HEK293 (cell line): ENCODE data around the gene KIAA0513.

Experiments used
- CTCF ChIA-PET: fragments of 350-600 bp; formaldehyde crosslinking; extraction: SDS; loops from one replicate; lab custom pipeline; 2021; ENCODE audit warnings: antibody characterized with exemption; lab: Yijun Ruan, JAX
- POLR2A ChIA-PET: fragments of 300-600 bp; formaldehyde crosslinking; extraction: SDS; loops from one replicate; lab custom pipeline; 2020; ENCODE audit warnings: antibody characterized with exemption, inconsistent platforms; lab: Yijun Ruan, JAX
- H3K27ac ChIP-seq: fragments of 200-500 bp; sonication (Bioruptor generic); 2 replicates; pipeline ENCODE4 v1.5.1; 2014; ENCODE audit warnings: low read depth, low read length, control low read depth, inconsistent platforms; ENCODE audit errors: extremely low read depth
- H3K36me3 ChIP-seq, 2 experiments: fragments of 200-500 bp in 1 of 2; sonication (Bioruptor generic) in 1 of 2; 1 replicate in 1 of 2; 2 replicates in 1 of 2; pipeline ENCODE4 v1.5.1; 2014 to 2017; ENCODE audit warnings: inconsistent platforms in 2 of 2, low read length in 2 of 2; ENCODE audit not compliant: control insufficient read depth in 2 of 2, insufficient read depth in 1 of 2
- H3K4me1 ChIP-seq: fragments of 200-500 bp; sonication (Bioruptor generic); 2 replicates; pipeline ENCODE4 v1.5.1; 2014; ENCODE audit warnings: mild to moderate bottlenecking, low read length, inconsistent platforms; ENCODE audit not compliant: control insufficient read depth, insufficient read depth
- H3K4me3 ChIP-seq: 2 replicates; pipeline ENCODE4 v1.5.1; 2011; ENCODE audit warnings: low read depth, mild to moderate bottlenecking, control low read depth, low read length, moderate library complexity
- H3K9me3 ChIP-seq: fragments of 200-500 bp; sonication (Bioruptor generic); 2 replicates; pipeline ENCODE4 v1.5.1; 2014; ENCODE audit warnings: low read depth, low read length, inconsistent platforms; ENCODE audit not compliant: control insufficient read depth, insufficient read depth
- KLF17 ChIP-seq: fragments of 450-650 bp; formaldehyde crosslinking; IDR thresholded peaks from 2 replicates; pipeline ENCODE4 v1.5.1; 2016; ENCODE audit warnings: missing biosample characterization, missing genetic modification characterization
- KLF9 ChIP-seq: fragments of 450-650 bp; formaldehyde crosslinking; IDR thresholded peaks from 2 replicates; pipeline ENCODE4 v1.5.1; 2016; ENCODE audit warnings: missing biosample characterization, missing genetic modification characterization, low read depth
- MEIS1 ChIP-seq: sonication (generic); formaldehyde crosslinking; IDR thresholded peaks from 2 replicates; pipeline ENCODE4 v1.8.1; 2022; ENCODE audit warnings: missing genetic modification reagents, mild to moderate bottlenecking, borderline replicate concordance
- SCRT1 ChIP-seq: fragments of 450-650 bp; formaldehyde crosslinking; IDR thresholded peaks from 2 replicates; pipeline ENCODE4 v1.5.1; 2016; ENCODE audit warnings: missing biosample characterization, missing genetic modification characterization, borderline replicate concordance
- ZBTB44 ChIP-seq: fragments of 450-650 bp; IDR thresholded peaks from 2 replicates; pipeline ENCODE4 v1.5.1; 2018; ENCODE audit warnings: missing biosample characterization, mild to moderate bottlenecking, missing genetic modification characterization
- ZFHX2 ChIP-seq: fragments of 450-650 bp; formaldehyde crosslinking; conservative IDR thresholded peaks from 2 replicates; pipeline ENCODE4 v1.5.1; 2016; ENCODE audit warnings: missing biosample characterization, missing genetic modification characterization
- ZNF16 ChIP-seq: fragments of 450-650 bp; formaldehyde crosslinking; IDR thresholded peaks from 2 replicates; pipeline ENCODE4 v1.5.1; 2016; ENCODE audit warnings: low read depth, missing biosample characterization, missing genetic modification characterization
- ZNF324 ChIP-seq: fragments of 450-650 bp; formaldehyde crosslinking; IDR thresholded peaks from 2 replicates; pipeline ENCODE4 v1.5.1; 2016; ENCODE audit warnings: missing biosample characterization, missing genetic modification characterization
- ZNF391 ChIP-seq: fragments of 450-650 bp; formaldehyde crosslinking; IDR thresholded peaks from 2 replicates; pipeline ENCODE4 v1.5.1; 2016; ENCODE audit warnings: low read depth, missing biosample characterization, missing genetic modification characterization, borderline replicate concordance
- ZNF398 ChIP-seq: fragments of 450-650 bp; formaldehyde crosslinking; IDR thresholded peaks from 2 replicates; pipeline ENCODE4 v1.5.1; 2017; ENCODE audit warnings: missing biosample characterization, missing genetic modification characterization
- ZNF426 ChIP-seq: fragments of 450-650 bp; formaldehyde crosslinking; IDR thresholded peaks from 2 replicates; pipeline ENCODE4 v1.5.1; 2017; ENCODE audit warnings: missing biosample characterization, missing genetic modification characterization, mild to moderate bottlenecking, inconsistent platforms, moderate library complexity
- ZNF558 ChIP-seq: fragments of 450-650 bp; formaldehyde crosslinking; IDR thresholded peaks from 2 replicates; pipeline ENCODE4 v1.5.1; 2016; ENCODE audit warnings: missing biosample characterization, missing genetic modification characterization
- ZNF626 ChIP-seq: fragments of 450-650 bp; sonication (Bioruptor Pico); formaldehyde crosslinking; IDR thresholded peaks from 2 replicates; pipeline ENCODE4 v1.5.1; 2018; ENCODE audit warnings: missing biosample characterization, missing genetic modification characterization, inconsistent platforms
- ZNF768 ChIP-seq: fragments of 450-650 bp; formaldehyde crosslinking; IDR thresholded peaks from 2 replicates; pipeline ENCODE4 v1.5.1; 2018; ENCODE audit warnings: missing biosample characterization, mild to moderate bottlenecking, missing genetic modification characterization
- TF ChIP-seq, protein P1 (sequence below): fragments of 450-650 bp; formaldehyde crosslinking; IDR thresholded peaks from 2 replicates; pipeline ENCODE4 v1.5.1; 2016; ENCODE audit warnings: missing biosample characterization, missing genetic modification characterization

The KIAA0513 gene

DNA sequence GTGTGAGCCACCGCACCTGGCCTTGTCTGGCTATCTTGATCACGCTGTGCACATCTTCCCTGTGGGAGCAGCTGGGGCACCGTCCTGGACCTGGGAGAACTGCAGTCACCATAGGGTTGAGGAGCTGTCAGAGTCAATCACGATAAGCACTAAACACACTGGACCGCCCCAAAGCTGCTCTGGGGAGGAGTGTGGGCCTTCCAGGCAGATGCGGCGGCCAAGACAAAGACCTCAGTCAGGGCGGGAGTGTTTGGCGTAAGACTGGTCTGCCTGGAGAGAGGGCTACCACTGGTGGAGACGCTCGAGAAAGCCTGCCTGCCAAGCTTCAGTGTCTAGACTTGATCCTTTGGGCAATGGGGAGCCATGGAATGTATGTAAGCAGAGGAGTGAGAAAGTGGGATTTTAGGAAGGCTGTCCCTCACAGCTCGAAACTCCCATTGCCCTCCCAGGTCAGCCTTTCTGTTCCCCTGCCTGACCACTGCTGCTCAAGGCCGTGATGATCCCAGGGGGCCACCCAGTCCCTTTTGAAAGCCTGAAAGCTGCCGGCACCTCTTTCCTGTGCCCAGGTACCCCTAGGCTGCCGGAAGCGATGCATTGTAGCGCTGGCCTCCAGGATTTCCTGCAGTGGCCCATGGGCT lies 114.0 kb downstream of the KIAA0513 start:
- POLR2A ChIA-PET, result no interaction called here
- Histone ChIP-seq H3K9me3 (no peaks in the 10 kb centered on the region), H3K4me3 (no peak overlapping the region), H3K4me1 (no peaks in the 10 kb centered on the region), H3K27ac (no peak overlapping the region), H3K36me3 (no peaks in the 10 kb centered on the region)
- CTCF ChIA-PET, result no interaction called here
- TF ChIP-seq MEIS1 (CRISPR knock-in tag), result no peak
- peak; percentile 74; the same call in 1 of the 2 replicates for TF ChIP-seq ZNF16 (tag by site-specific recombination)

DNA sequence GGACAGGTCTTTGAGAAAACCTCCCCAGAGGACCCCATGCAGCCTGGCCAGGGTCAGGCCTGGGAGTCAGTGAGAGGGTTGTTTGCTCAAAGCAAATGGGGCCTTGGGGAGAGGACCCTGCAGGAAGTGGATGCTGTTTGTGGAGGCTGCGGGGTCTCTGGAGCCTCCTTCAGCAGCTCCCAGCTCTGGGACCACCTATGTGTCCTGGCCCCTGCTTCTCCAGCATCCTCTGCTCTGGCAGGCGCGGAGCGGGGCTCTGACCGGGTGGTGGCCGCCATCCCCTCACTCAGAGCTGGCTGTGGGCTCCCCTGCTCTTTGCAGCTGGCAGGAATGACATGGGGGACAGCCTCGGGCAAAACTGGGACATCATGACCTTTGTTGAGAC lies 114.5 kb downstream of the KIAA0513 start:
- ChIA-PET CTCF (no interaction called here), POLR2A (no interaction called here)
- Histone ChIP-seq H3K36me3 (no peaks in the 10 kb centered on the region), H3K4me3 (no peak overlapping the region), H3K4me1 (no peaks in the 10 kb centered on the region), H3K27ac (no peak overlapping the region), H3K9me3 (no peaks in the 10 kb centered on the region)
- TF ChIP-seq ZNF558 (tag by site-specific recombination) (no peak), ZNF768 (no peak), ZNF426 (tag by site-specific recombination) (no peak), KLF9 (tag by site-specific recombination) (no peak)

- Histone ChIP-seq H3K4me3 (no peak overlapping the region), H3K4me1 (no peaks in the 10 kb centered on the region), H3K36me3 (no peaks in the 10 kb centered on the region), H3K27ac (no peak overlapping the region), H3K9me3 (no peaks in the 10 kb centered on the region)
- CTCF ChIA-PET, result interaction anchor here (0.7 kb wide), 2 partner anchors 28 to 106 kb away, joined by 3 read pairs; no protein-coding TSS in a partner anchor
- no peak for TF ChIP-seq KLF17 (tag by site-specific recombination)
- TF ChIP-seq ZNF391 (tag by site-specific recombination), result no peak
- no peak for TF ChIP-seq ZBTB44 (tag by site-specific recombination)
- TF ChIP-seq ZNF324 (tag by site-specific recombination), result no peak
- TF ChIP-seq ZNF626 (tag by site-specific recombination), result no peak
- TF ChIP-seq, protein P1, sequence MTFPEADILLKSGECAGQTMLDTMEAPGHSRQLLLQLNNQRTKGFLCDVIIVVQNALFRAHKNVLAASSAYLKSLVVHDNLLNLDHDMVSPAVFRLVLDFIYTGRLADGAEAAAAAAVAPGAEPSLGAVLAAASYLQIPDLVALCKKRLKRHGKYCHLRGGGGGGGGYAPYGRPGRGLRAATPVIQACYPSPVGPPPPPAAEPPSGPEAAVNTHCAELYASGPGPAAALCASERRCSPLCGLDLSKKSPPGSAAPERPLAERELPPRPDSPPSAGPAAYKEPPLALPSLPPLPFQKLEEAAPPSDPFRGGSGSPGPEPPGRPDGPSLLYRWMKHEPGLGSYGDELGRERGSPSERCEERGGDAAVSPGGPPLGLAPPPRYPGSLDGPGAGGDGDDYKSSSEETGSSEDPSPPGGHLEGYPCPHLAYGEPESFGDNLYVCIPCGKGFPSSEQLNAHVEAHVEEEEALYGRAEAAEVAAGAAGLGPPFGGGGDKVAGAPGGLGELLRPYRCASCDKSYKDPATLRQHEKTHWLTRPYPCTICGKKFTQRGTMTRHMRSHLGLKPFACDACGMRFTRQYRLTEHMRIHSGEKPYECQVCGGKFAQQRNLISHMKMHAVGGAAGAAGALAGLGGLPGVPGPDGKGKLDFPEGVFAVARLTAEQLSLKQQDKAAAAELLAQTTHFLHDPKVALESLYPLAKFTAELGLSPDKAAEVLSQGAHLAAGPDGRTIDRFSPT (tag by site-specific recombination), result no peak
- TF ChIP-seq SCRT1 (tag by site-specific recombination), result no peak
- no peak for TF ChIP-seq ZFHX2 (tag by site-specific recombination)
- TF ChIP-seq ZNF398 (tag by site-specific recombination), result no peak
- POLR2A ChIA-PET, result interaction anchor here (1.4 kb wide), 1 partner anchor 9 kb away, joined by 3 read pairs; no protein-coding TSS in a partner anchor
Measured at GRCh38 chr16:85142771-85143211, 115.2 kb downstream of the KIAA0513 start.
